Measurements from ENCODE around the gene CRKL. TPM values are rescaled to one million over a fixed set of nuclear protein-coding genes. Genes with fewer than 3 reads are reported as not detected.
"Not testable (repeated sequence)": the region's sequence is repeated elsewhere in the genome, so short reads cannot be mapped to it uniquely, and the experiment has no call there.

The CRKL gene
- total RNA-seq, 1 donor from 2014 or later = 59.5 TPM

DNA sequence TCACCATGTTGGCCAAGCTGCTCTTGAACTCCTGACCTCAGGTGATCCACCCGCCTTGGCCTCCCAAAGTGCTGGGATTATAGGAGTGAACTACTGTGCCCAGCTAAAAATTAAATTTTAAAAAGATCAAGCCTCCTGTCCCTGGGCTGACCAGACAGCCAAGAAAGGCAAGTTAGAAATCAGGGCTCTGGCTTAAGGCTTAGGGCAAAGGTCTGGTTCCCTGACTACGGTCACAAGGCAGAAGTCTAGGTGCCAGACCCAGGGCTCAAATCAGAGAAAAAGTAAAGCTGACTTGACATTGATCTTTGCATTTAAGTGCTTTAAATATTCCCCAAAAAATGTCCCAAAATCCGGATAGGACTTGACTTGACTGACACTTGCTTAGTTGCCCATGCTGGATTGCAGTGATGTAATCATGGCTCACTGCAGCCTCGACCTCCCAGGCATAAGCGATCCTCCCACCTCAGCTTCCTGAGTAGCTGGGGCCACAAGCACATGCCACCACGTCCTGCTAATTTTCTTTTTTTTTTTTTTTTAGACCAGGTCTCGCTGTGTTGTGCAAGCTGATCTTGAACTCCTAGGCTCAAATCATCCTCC is 17.3 kb upstream of the CRKL start:
- Mint-ChIP-seq H3K9me3 (ENCODE audit: unreplicated experiment) (peaks cover 3% of the 10 kb centered on the region), H3K4me3 (ENCODE audit: unreplicated experiment) (no peak overlapping the region), H3K36me3 (ENCODE audit: low read depth, unreplicated experiment) (no peaks in the 10 kb centered on the region), H3K27me3 (ENCODE audit: low read depth, unreplicated experiment) (peaks cover 5% of the 10 kb centered on the region), H3K4me1 (ENCODE audit: low read depth, unreplicated experiment) (no peaks in the 10 kb centered on the region), H3K27ac (ENCODE audit: unreplicated experiment) (no peak overlapping the region)
- no peaks in the 10 kb centered on the region for H4K20me1 ChIP-seq (ENCODE audit: insufficient read depth, low read length)
- no peaks in the 10 kb centered on the region for H3K9me3 ChIP-seq (ENCODE audit: insufficient read depth, low read depth, low read length)
- no peaks in the 10 kb centered on the region for H3K79me2 ChIP-seq (ENCODE audit: insufficient read depth, low read length)
- TF ChIP-seq, protein P1, sequence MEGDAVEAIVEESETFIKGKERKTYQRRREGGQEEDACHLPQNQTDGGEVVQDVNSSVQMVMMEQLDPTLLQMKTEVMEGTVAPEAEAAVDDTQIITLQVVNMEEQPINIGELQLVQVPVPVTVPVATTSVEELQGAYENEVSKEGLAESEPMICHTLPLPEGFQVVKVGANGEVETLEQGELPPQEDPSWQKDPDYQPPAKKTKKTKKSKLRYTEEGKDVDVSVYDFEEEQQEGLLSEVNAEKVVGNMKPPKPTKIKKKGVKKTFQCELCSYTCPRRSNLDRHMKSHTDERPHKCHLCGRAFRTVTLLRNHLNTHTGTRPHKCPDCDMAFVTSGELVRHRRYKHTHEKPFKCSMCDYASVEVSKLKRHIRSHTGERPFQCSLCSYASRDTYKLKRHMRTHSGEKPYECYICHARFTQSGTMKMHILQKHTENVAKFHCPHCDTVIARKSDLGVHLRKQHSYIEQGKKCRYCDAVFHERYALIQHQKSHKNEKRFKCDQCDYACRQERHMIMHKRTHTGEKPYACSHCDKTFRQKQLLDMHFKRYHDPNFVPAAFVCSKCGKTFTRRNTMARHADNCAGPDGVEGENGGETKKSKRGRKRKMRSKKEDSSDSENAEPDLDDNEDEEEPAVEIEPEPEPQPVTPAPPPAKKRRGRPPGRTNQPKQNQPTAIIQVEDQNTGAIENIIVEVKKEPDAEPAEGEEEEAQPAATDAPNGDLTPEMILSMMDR (IDR thresholded peaks at IDR 0.05; ENCODE audit: insufficient read depth, low read depth, low read length) = no peak
- TF ChIP-seq EZH2 (IDR thresholded peaks at IDR 0.05; ENCODE audit: insufficient read depth, low read length) = no peak
- no peaks in the 10 kb centered on the region for H3K27me3 ChIP-seq (ENCODE audit: insufficient read depth, low read length)
- H3K36me3 ChIP-seq (ENCODE audit: insufficient read depth, low read length) = no peaks in the 10 kb centered on the region
- no peak overlapping the region for H3K27ac ChIP-seq (ENCODE audit: low read depth, low read length)
- no peak overlapping the region for H3K9ac ChIP-seq (ENCODE audit: low read length)
- no peak overlapping the region for H3K4me2 ChIP-seq (ENCODE audit: low read length)
- H2AFZ ChIP-seq (ENCODE audit: low read depth, low read length) = no peak overlapping the region
- FAIRE-seq = no peak
- peaks cover 9% of the 10 kb centered on the region for H3K4me1 ChIP-seq (ENCODE audit: insufficient read depth, low read length)
- no peak for DNase-seq (ENCODE audit: low read depth)
- no peak overlapping the region for H3K4me3 ChIP-seq (ENCODE audit: insufficient read depth, low read depth, low read length)

DNA sequence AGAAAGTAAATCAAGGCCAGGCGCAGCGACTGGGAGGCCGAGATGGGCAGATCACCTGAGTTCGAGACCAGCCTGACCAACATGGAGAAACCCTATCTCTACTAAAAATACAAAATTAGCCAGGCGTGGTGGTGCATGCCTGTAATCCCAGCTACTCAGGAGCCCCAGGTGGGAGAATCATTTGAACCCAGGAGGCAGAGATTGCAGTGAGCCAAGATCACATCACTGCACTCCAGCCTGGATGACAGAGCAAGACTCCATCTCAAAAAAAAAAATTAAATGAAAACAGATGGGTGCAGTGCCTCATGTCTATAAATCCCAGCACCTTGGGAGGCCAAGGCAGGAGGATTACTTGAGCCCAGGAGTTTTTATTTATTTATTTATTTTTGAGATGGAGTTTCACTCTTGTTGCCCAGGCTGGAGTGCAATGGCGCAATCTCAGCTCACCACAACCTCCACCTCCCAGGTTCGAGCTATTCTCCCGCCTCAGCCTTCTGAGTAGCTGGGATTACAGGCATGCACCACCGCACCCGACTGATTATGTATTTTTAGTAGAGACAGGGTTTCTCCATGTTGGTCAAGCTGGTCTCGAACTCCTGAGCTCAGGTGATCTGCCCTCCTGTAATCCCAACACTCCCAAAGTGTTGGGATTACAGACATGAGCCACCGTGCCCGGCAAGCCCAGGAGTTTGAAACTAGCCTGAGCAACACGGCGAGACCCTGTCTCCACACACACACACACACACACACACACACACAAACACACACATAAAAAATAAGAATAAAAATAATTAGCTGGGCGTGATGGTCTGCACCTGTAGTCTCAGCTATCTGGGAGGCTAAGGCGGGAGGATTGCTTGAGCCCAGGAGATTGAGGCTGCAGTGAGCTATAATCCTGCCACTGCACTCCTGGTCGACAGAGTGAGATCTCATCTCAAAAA is 15.8 kb upstream of the CRKL start:
- H3K4me2 ChIP-seq (ENCODE audit: low read length); H3K27me3 Mint-ChIP-seq (ENCODE audit: low read depth, unreplicated experiment); H3K4me1 Mint-ChIP-seq (ENCODE audit: low read depth, unreplicated experiment); H3K9me3 ChIP-seq (ENCODE audit: insufficient read depth, low read depth, low read length); H3K9me3 Mint-ChIP-seq (ENCODE audit: unreplicated experiment); H4K20me1 ChIP-seq (ENCODE audit: insufficient read depth, low read length); H3K36me3 ChIP-seq (ENCODE audit: insufficient read depth, low read length); H3K79me2 ChIP-seq (ENCODE audit: insufficient read depth, low read length); H2AFZ ChIP-seq (ENCODE audit: low read depth, low read length); H3K9ac ChIP-seq (ENCODE audit: low read length); H3K4me3 Mint-ChIP-seq (ENCODE audit: unreplicated experiment); FAIRE-seq; H3K36me3 Mint-ChIP-seq (ENCODE audit: low read depth, unreplicated experiment); DNase-seq (ENCODE audit: low read depth); H3K27ac Mint-ChIP-seq (ENCODE audit: unreplicated experiment); H3K27ac ChIP-seq (ENCODE audit: low read depth, low read length); H3K4me3 ChIP-seq (ENCODE audit: insufficient read depth, low read depth, low read length); H3K27me3 ChIP-seq (ENCODE audit: insufficient read depth, low read length): not testable (repeated sequence)
- H3K4me1 ChIP-seq (ENCODE audit: insufficient read depth, low read length) = peaks cover 11% of the 10 kb centered on the region

DNA sequence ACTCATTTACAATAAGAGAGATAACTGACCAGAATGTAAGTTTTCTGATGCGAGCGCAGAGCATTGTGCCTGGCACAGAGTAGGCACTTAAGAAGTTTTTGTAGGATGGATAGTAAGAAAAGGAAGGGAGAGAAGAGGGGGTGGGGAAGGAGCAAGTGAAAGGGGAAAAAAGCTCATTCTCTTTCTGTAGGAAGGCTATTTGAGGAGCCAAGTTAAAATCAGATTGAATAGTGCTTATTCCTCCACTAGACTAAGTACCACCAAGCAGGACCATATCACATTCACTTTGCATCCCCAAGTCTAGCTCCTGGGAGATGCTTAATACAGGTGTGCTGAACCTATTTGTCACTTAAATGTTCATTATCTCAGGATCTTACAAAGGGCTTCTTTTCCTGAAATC is 14.1 kb upstream of the CRKL start:
- H3K27ac Mint-ChIP-seq (ENCODE audit: unreplicated experiment) = no peak overlapping the region
- Histone ChIP-seq H3K27ac (ENCODE audit: low read depth, low read length) (no peak overlapping the region), H3K4me1 (ENCODE audit: insufficient read depth, low read length) (peaks cover 11% of the 10 kb centered on the region), H3K9ac (ENCODE audit: low read length) (no peak overlapping the region), H3K36me3 (ENCODE audit: insufficient read depth, low read length) (no peaks in the 10 kb centered on the region), H3K27me3 (ENCODE audit: insufficient read depth, low read length) (no peaks in the 10 kb centered on the region), H4K20me1 (ENCODE audit: insufficient read depth, low read length) (no peaks in the 10 kb centered on the region), H3K79me2 (ENCODE audit: insufficient read depth, low read length) (no peaks in the 10 kb centered on the region), H3K4me2 (ENCODE audit: low read length) (no peak overlapping the region), H2AFZ (ENCODE audit: low read depth, low read length) (no peak overlapping the region), H3K9me3 (ENCODE audit: insufficient read depth, low read depth, low read length) (no peaks in the 10 kb centered on the region), H3K4me3 (ENCODE audit: insufficient read depth, low read depth, low read length) (no peak overlapping the region)
- no peaks in the 10 kb centered on the region for H3K4me1 Mint-ChIP-seq (ENCODE audit: low read depth, unreplicated experiment)
- no peaks in the 10 kb centered on the region for H3K36me3 Mint-ChIP-seq (ENCODE audit: low read depth, unreplicated experiment)
- no peak for TF ChIP-seq EZH2 (IDR thresholded peaks at IDR 0.05; ENCODE audit: insufficient read depth, low read length)
- TF ChIP-seq, protein P1 (IDR thresholded peaks at IDR 0.05; ENCODE audit: insufficient read depth, low read depth, low read length) = no peak
- no peak for DNase-seq (ENCODE audit: low read depth)
- no peak overlapping the region for H3K4me3 Mint-ChIP-seq (ENCODE audit: unreplicated experiment)
- H3K27me3 Mint-ChIP-seq (ENCODE audit: low read depth, unreplicated experiment) = peaks cover 4% of the 10 kb centered on the region
- no peaks in the 10 kb centered on the region for H3K9me3 Mint-ChIP-seq (ENCODE audit: unreplicated experiment)
- FAIRE-seq = no peak

Data from astrocyte (in vitro differentiated cells and primary cell).